ENCODE measurements around the gene PDE4DIP.
"Not testable (repeated sequence)": the region's sequence is repeated elsewhere in the genome, so short reads cannot be mapped to it uniquely, and the experiment has no call there.

The PDE4DIP gene

DNA sequence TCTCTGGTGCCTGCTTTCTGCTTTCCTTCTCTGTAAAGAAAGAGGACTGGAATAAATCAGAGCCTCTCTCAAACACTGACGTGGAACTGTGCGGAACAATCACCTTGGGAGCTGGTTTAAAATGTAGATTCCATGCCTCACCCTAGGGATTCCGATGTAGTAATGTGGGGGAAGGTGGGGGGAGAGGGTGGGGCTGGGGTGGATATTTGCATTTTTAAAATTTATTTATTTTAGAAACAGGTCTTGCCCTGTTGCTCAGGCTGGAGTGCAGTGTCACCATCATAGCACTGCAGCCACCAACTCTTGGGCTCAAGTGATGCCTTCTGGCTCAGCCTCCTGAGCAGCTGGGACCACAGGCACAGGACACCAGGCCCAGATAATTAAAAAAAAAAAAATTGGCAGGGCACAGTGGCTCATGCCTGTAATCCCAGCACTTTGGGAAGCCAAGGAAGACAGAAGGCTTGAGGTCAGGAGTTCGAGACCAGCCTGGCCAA lies 45.9 kb downstream of the PDE4DIP start:
- H3K27ac Mint-ChIP-seq; H3K4me1 Mint-ChIP-seq (ENCODE audit: low read depth); H3K9me3 Mint-ChIP-seq; H3K27me3 Mint-ChIP-seq (ENCODE audit: low read depth); H3K4me3 Mint-ChIP-seq; H3K36me3 Mint-ChIP-seq (ENCODE audit: low read depth): not testable (repeated sequence)

DNA sequence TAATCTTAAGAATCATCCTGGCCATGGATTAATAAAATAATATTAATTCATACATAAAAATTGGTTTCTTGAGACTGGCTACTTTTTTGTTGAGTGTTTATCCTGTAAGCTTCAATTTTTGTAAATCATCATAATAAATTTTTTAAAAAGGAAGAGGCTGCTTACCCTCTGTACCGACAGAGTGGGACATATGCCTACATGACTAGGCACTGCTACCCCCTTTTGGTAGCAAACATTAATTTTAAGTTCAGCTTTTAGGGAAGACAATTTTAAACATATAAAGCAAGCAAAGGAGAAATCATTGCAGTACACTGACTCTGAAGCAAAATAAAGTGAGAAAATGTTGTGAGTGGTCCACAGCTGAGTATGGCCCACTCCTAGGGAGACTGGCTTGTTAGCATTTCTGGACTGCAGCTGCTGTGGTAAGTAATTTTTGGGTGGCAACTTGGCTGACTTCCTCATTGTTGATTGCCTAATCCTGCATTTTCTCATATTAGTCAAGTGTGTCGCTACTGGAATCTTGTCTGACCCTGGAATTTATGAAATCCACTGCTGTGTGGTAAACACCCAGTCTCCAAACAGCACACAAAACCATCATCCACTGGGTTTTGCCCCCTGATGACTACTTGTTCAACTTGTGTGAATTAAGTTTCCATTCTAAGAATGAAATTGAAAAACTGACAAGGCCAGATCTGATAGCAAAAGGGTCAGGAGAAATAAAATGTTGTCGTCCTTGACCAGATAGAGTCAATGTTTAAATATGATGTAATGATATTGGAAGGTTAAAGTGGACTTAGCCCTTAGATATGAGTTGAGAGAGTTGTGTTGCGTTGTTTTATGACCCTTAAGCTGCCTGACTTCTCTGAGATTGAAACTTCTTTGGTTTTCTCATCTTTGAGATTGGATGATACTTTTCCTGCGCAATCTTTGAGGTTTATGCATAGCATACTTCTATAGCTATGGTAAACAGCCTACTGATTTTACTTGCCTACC lies 50.4 kb downstream of the PDE4DIP start:
- not testable (repeated sequence) for H3K4me3 Mint-ChIP-seq; H3K9me3 Mint-ChIP-seq; H3K4me1 Mint-ChIP-seq (ENCODE audit: low read depth); H3K27ac Mint-ChIP-seq; H3K27me3 Mint-ChIP-seq (ENCODE audit: low read depth); H3K36me3 Mint-ChIP-seq (ENCODE audit: low read depth)

DNA sequence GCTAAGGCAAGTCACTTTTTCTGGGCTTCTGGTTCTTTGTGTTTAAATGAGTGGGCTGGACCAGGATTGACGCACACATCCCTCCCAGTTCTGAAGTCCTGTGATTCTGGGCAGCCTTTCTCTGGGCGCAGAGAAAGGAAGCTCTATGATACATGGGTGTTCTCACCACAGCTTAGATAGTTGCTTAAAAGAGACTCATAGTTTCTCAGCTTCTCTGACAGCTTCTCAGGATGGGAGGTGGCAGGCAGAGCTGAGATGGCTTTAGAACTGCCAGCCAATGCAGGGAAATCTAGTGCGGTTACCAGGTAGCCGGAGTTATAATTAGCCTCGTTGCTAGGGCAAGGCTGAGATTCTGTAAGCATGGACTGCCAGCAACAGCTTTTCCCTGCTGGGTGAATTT lies 55.8 kb downstream of the PDE4DIP start:
- not testable (repeated sequence) for H3K36me3 Mint-ChIP-seq (ENCODE audit: low read depth); H3K27me3 Mint-ChIP-seq (ENCODE audit: low read depth); H3K4me3 Mint-ChIP-seq; H3K27ac Mint-ChIP-seq; H3K9me3 Mint-ChIP-seq; H3K4me1 Mint-ChIP-seq (ENCODE audit: low read depth)

DNA sequence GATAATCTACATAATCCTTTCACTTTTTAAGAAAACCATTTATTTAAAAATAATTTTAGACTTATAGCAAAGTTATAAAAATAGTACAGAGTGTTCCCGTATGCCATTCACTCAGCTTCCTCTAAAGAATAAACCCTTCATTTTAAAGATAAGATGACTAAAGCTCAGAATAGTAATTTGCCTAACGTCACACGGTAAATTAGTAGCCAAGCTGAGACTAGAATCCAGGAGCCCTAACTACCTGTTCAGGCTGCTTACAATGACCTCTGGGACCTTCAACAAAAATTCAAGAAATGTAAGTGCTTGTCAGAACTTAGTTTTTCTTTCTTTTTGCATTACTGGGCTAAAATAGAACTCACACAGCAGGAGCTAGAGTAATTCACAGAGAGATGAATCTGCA lies 56.5 kb downstream of the PDE4DIP start:
- not testable (repeated sequence) for H3K4me1 Mint-ChIP-seq (ENCODE audit: low read depth); H3K27ac Mint-ChIP-seq; H3K27me3 Mint-ChIP-seq (ENCODE audit: low read depth); H3K9me3 Mint-ChIP-seq; H3K4me3 Mint-ChIP-seq; H3K36me3 Mint-ChIP-seq (ENCODE audit: low read depth)

DNA sequence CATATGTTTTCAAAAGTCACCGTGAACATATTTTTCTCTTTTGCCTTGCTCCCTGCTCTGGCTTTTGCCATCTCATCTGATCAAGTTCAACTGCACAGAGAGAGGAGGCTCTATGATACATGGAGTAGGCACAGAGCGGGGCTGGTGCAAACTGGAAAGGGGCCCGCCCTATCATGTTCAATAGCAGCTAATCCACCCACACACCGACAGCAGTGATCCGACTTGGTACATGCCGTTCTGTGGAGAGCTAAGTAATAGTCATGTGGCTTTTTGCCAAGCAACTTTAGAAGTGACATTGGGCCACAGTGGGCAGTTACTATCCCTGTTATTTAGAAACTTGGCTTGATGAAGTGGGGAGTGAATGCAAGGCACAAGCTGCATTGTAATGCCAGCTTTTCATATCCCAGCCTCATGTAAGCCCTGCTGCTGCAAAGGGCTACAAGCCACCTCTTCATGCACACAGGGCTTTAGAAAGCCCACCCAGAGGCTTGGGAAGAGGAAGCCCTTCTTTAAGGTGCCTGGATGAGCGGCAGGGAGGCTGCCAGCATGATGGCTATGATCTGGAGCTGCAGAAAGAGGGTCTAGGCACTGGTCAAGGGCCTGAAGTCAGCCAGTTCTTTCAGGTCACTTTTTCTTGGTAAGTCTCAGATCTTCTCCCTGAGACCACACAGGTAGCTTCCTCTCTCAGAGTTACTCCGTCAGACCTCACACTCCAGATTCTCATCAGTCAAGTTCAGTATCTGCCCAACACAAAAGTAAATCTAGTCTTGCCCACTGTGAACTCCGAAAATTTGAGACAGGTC lies 57.1 kb downstream of the PDE4DIP start:
- not testable (repeated sequence) for H3K27ac Mint-ChIP-seq, H3K4me3 Mint-ChIP-seq

DNA sequence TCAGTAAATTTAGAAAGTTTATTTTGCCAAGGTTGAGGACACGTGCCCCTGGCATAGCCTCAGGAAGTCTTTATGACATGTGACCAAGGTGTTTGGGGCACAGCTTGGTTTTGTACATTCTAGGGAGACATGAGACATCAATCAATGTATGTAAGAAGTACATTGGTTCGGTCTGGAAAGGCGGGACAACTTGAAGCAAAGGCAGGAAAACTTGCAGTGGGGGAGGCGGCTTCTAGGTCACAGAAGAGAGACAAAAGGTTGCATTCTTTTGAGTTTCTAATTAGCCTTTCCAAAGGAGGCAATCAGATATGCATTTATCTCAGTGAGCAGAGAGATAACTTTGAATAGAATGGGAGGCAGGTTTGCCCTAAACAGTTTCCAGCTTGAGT lies 57.7 kb downstream of the PDE4DIP start:
- H3K27me3 Mint-ChIP-seq (ENCODE audit: low read depth); H3K4me1 Mint-ChIP-seq (ENCODE audit: low read depth); H3K36me3 Mint-ChIP-seq (ENCODE audit: low read depth); H3K27ac Mint-ChIP-seq; H3K9me3 Mint-ChIP-seq; H3K4me3 Mint-ChIP-seq: not testable (repeated sequence)

More for the DNA sequence above, 57.1 kb downstream of the PDE4DIP start:
- not testable (repeated sequence) for H3K4me1 Mint-ChIP-seq (ENCODE audit: low read depth); H3K9me3 Mint-ChIP-seq; H3K27me3 Mint-ChIP-seq (ENCODE audit: low read depth); H3K36me3 Mint-ChIP-seq (ENCODE audit: low read depth)

DNA sequence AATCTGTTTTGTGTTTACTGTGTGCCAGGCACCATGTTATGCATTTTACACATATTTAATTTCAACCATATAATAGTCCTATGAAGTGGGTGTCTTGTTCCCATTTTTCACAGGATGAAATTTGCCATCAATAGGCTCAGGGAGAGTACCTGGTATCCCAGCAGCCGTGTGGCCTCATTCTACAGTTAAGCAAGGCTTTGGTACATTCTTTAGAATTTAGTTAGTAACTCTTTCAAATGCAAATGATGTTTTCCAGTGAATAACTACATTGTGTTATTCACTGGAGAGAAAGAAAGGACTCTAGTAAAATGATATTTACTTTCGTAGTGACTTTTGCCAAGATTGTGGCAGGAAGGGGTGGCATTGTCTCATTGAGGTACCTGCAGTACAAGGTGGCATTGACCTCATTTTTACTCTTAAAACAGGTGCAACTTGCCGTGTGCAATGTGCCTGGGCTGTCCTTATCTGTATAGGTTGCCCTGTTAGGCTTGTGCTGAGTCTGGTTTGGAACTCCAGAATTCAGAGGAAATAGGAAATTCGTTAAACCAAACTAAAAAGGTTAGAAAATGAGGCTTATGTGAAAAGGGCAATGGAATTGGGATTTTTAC lies 65.1 kb downstream of the PDE4DIP start:
- not testable (repeated sequence) for H3K4me3 Mint-ChIP-seq; H3K36me3 Mint-ChIP-seq (ENCODE audit: low read depth); H3K27me3 Mint-ChIP-seq (ENCODE audit: low read depth); H3K4me1 Mint-ChIP-seq (ENCODE audit: low read depth); H3K9me3 Mint-ChIP-seq; H3K27ac Mint-ChIP-seq

DNA sequence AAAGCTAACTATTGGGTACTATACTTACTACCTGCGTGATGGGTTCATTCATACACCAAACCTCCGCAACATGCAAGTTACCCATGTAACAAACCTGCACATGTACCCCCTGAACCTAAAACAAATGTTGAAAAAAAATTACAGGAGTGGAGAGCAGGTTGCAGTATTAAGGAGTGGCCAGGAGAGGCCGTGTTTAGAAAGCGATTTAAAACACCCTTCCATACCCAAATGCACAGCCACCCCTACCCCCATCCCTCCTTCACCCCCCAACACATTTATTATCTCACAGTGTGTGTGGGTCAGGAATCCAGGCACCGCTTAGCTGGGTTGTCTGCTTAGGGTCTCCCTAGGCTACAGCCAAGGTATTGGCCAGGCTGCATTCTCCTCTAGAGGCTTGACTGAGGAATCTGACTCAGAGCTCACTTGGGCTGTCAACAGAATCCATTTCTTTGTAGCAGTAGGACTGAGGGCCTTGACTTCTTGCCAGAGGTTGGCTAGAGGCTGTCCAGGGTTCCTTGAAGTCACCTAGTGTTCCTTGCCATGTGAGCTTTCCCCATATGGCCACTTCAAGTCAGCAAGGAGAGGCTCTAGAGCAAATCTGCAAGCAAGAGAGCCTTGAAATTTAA lies 67.2 kb downstream of the PDE4DIP start:
- H3K36me3 Mint-ChIP-seq (ENCODE audit: low read depth); H3K27me3 Mint-ChIP-seq (ENCODE audit: low read depth); H3K4me3 Mint-ChIP-seq; H3K27ac Mint-ChIP-seq; H3K4me1 Mint-ChIP-seq (ENCODE audit: low read depth); H3K9me3 Mint-ChIP-seq: not testable (repeated sequence)

DNA sequence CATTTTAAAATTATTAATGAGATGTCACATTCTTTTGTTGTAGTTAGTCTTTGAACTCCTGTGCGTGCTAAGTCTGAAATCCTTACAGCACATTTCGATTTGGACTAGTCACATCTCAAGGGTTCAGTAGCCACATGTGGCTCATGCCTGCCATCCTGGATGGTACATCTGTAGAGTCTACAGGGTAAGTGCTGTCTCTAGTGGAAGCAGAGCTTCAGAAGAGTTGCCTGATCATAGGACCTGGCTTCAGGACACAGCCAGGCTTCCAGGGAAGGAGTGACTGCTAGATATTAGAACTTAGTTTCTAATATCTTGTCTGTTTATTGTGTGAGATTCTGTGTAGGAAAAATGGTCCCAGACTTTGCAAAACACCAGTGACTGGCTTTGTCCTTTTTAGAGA lies 72.0 kb downstream of the PDE4DIP start:
- H3K4me1 Mint-ChIP-seq (ENCODE audit: low read depth); H3K27ac Mint-ChIP-seq; H3K4me3 Mint-ChIP-seq; H3K36me3 Mint-ChIP-seq (ENCODE audit: low read depth); H3K9me3 Mint-ChIP-seq; H3K27me3 Mint-ChIP-seq (ENCODE audit: low read depth): not testable (repeated sequence)

DNA sequence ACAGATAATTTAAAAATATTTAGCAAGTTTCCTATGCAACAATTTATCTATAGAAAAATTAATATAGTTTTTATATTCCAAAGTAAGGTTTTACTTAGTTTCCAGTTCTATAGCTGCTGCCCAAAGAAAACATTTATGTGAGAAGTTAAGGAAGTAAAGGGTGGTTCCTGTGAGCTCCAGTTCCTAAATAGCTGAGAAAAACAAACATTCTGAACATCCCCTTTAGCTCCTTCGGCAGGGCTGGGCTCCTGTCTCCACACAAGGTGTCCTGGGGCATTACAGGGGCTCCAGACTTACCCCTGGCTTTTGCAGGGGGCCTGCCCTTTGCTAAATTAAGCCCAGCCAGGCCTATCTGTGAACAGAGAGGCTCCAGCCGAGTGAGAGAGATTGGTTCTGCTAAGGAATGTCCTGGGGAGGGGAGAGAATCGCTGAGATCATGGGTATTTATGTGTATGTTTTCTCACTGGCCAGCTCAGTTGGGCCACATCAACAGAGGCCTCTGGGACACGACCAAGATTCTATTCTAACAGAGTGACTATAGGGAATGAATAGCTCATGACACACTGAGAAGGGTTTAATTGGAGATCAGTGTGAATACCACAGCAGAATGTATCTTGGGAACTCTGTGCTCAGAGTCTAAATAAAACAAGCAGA lies 72.6 kb downstream of the PDE4DIP start:
- H3K4me1 Mint-ChIP-seq (ENCODE audit: low read depth); H3K27me3 Mint-ChIP-seq (ENCODE audit: low read depth); H3K4me3 Mint-ChIP-seq; H3K27ac Mint-ChIP-seq; H3K36me3 Mint-ChIP-seq (ENCODE audit: low read depth); H3K9me3 Mint-ChIP-seq: not testable (repeated sequence)

DNA sequence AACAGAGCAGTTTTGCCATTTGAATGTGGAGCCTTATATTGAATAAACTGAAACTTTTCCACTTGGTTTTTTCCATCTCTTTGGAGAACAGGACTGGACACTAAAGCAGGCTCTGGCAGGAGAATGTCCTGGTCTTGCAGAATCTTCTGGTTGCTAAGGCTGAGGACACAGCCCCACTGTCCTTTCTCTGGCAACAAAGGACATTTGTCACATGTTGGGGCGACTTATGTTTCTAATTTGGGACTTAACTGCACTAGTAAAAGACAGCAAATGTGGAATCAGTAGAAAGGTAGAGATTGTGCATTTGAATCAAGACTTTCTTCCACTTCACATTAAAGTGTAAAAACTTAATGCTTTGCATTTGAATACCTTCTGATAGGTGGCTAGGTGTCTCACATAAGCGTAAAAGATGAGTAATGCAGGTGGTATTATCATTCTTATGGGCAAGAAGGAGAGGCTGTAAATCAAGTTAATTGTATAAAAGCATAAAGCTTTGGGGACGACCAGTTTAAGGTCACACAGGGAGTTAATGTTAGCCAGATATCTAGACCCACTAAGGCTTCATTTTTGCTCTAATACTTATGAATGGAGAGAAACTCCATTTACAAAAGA lies 74.7 kb downstream of the PDE4DIP start:
- H3K27me3 Mint-ChIP-seq (ENCODE audit: low read depth); H3K4me1 Mint-ChIP-seq (ENCODE audit: low read depth); H3K27ac Mint-ChIP-seq; H3K9me3 Mint-ChIP-seq; H3K4me3 Mint-ChIP-seq; H3K36me3 Mint-ChIP-seq (ENCODE audit: low read depth): not testable (repeated sequence)

DNA sequence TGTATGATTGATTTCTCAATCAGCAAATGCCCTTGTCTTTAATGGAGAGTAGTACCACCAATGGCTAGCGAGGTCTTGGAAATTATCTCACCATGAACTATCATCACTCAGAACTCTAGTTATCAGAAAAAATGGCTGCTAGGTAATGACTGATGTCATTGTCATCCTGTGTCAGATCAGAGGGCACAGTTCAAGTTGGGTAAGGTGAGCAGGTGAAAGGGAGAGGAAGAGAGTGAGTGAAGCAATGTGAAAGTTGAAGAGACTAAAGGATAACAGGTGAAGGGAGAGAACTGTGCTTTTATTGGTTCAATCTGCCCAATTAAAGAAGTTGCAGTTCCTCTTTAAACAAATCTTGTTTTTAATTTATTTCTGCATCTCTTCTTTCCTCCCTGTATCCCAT lies 76.8 kb downstream of the PDE4DIP start:
- not testable (repeated sequence) for H3K9me3 Mint-ChIP-seq; H3K27me3 Mint-ChIP-seq (ENCODE audit: low read depth); H3K27ac Mint-ChIP-seq

DNA sequence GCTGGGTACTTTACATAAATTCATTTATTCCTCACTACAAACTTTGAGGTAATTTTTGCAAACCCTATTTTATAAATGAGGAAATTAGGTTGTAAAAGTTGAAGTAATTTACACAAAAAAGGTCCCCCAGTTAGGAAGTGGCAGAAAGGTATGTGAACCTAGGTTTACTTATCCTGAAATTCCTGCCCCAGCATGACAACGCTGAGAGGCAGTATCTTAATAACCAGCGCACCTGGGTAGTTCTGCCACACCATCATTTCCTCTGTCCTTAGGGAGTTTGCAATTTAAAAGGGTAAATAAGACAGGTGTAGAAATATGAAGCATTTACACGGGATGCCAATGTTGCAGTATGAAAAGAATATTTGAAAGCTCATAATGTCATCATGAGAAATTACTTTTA lies 79.6 kb downstream of the PDE4DIP start:
- H3K4me1 Mint-ChIP-seq (ENCODE audit: low read depth); H3K4me3 Mint-ChIP-seq; H3K27ac Mint-ChIP-seq; H3K27me3 Mint-ChIP-seq (ENCODE audit: low read depth); H3K36me3 Mint-ChIP-seq (ENCODE audit: low read depth); H3K9me3 Mint-ChIP-seq: not testable (repeated sequence)

More for the DNA sequence above, 76.8 kb downstream of the PDE4DIP start:
- H3K4me1 Mint-ChIP-seq (ENCODE audit: low read depth); H3K36me3 Mint-ChIP-seq (ENCODE audit: low read depth); H3K4me3 Mint-ChIP-seq: not testable (repeated sequence)

DNA sequence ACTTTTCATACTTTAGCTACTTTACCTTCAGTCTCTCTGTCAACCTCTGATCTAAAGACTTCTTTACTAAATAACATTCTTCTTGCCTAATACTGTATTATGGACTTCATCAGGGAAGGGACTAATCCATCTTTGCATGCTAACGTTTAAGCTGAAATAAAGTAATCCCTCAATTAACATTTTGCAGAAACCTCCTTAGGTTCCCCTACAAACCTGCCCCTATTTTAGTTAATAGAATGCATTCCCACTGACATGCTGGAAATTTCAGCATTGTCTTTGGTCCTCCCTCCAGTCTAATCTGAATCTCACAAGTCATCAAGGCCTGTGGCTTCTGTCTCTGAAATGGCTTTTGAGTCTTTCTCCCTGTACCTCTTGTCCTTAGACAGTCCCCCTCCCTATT lies 83.4 kb downstream of the PDE4DIP start:
- H3K27ac Mint-ChIP-seq; H3K27me3 Mint-ChIP-seq (ENCODE audit: low read depth): not testable (repeated sequence)

More for the DNA sequence above, 83.4 kb downstream of the PDE4DIP start:
- H3K36me3 Mint-ChIP-seq (ENCODE audit: low read depth); H3K4me3 Mint-ChIP-seq; H3K4me1 Mint-ChIP-seq (ENCODE audit: low read depth); H3K9me3 Mint-ChIP-seq: not testable (repeated sequence)

Data from T-helper 1 cell treated with Interleukin-12 subunit alpha and Interleukin-12 subunit beta and Interleukin-4 antibody, amounts not matched to agents 30 μg/mL and 1 μg/mL, for 36 hours (primary cell).